HEK293 (cell line): ENCODE data around the gene FAH.

Experiments
- CTCF ChIA-PET: fragments of 350-600 bp; formaldehyde crosslinking; extraction: SDS; loops from one replicate; lab custom pipeline; 2021; ENCODE audit warnings: antibody characterized with exemption; lab: Yijun Ruan, JAX
- POLR2A ChIA-PET: fragments of 300-600 bp; formaldehyde crosslinking; extraction: SDS; loops from one replicate; lab custom pipeline; 2020; ENCODE audit warnings: antibody characterized with exemption, inconsistent platforms; lab: Yijun Ruan, JAX
- H3K27ac ChIP-seq: fragments of 200-500 bp; sonication (Bioruptor generic); 2 replicates; pipeline ENCODE4 v1.5.1; 2014; ENCODE audit warnings: low read depth, low read length, control low read depth, inconsistent platforms; ENCODE audit errors: extremely low read depth
- H3K36me3 ChIP-seq, 2 experiments: fragments of 200-500 bp in 1 of 2; sonication (Bioruptor generic) in 1 of 2; 1 replicate in 1 of 2; 2 replicates in 1 of 2; pipeline ENCODE4 v1.5.1; 2014 to 2017; ENCODE audit warnings: inconsistent platforms in 2 of 2, low read length in 2 of 2; ENCODE audit not compliant: control insufficient read depth in 2 of 2, insufficient read depth in 1 of 2
- H3K4me1 ChIP-seq: fragments of 200-500 bp; sonication (Bioruptor generic); 2 replicates; pipeline ENCODE4 v1.5.1; 2014; ENCODE audit warnings: mild to moderate bottlenecking, low read length, inconsistent platforms; ENCODE audit not compliant: control insufficient read depth, insufficient read depth
- H3K4me3 ChIP-seq: 2 replicates; pipeline ENCODE4 v1.5.1; 2011; ENCODE audit warnings: low read depth, mild to moderate bottlenecking, control low read depth, low read length, moderate library complexity
- H3K9me3 ChIP-seq: fragments of 200-500 bp; sonication (Bioruptor generic); 2 replicates; pipeline ENCODE4 v1.5.1; 2014; ENCODE audit warnings: low read depth, low read length, inconsistent platforms; ENCODE audit not compliant: control insufficient read depth, insufficient read depth
- GFI1B ChIP-seq: fragments of 450-650 bp; formaldehyde crosslinking; IDR thresholded peaks from 2 replicates; pipeline ENCODE4 v1.5.1; 2016; ENCODE audit warnings: missing biosample characterization, missing genetic modification characterization
- KLF7 ChIP-seq: fragments of 450-650 bp; formaldehyde crosslinking; IDR thresholded peaks from 2 replicates; pipeline ENCODE4 v1.5.1; 2016; ENCODE audit warnings: missing biosample characterization, missing genetic modification characterization, borderline replicate concordance
- PRDM1 ChIP-seq: fragments of 450-650 bp; formaldehyde crosslinking; IDR thresholded peaks from 2 replicates; pipeline ENCODE4; 2016; ENCODE audit warnings: missing biosample characterization, missing genetic modification characterization
- PRDM6 ChIP-seq: fragments of 450-650 bp; formaldehyde crosslinking; IDR thresholded peaks from 2 replicates; pipeline ENCODE4 v1.5.1; 2017; ENCODE audit warnings: missing biosample characterization, missing genetic modification characterization
- RBAK ChIP-seq: fragments of 450-650 bp; formaldehyde crosslinking; IDR thresholded peaks from 2 replicates; pipeline ENCODE4 v1.5.1; 2016; ENCODE audit warnings: missing biosample characterization, missing genetic modification characterization
- ZBTB17 ChIP-seq: fragments of 450-650 bp; formaldehyde crosslinking; IDR thresholded peaks from 2 replicates; pipeline ENCODE4 v1.5.1; 2016; ENCODE audit warnings: missing biosample characterization, missing genetic modification characterization
- ZBTB6 ChIP-seq: fragments of 450-650 bp; formaldehyde crosslinking; IDR thresholded peaks from 2 replicates; pipeline ENCODE4 v1.5.1; 2017; ENCODE audit warnings: missing biosample characterization, missing genetic modification characterization
- ZFHX2 ChIP-seq: fragments of 450-650 bp; formaldehyde crosslinking; conservative IDR thresholded peaks from 2 replicates; pipeline ENCODE4 v1.5.1; 2016; ENCODE audit warnings: missing biosample characterization, missing genetic modification characterization
- ZNF112 ChIP-seq: fragments of 450-650 bp; formaldehyde crosslinking; IDR thresholded peaks from 2 replicates; pipeline ENCODE4 v1.5.0; 2017; ENCODE audit warnings: missing biosample characterization, missing genetic modification characterization
- ZNF2 ChIP-seq: fragments of 450-650 bp; formaldehyde crosslinking; IDR thresholded peaks from 2 replicates; pipeline ENCODE4 v1.5.1; 2016; ENCODE audit warnings: missing biosample characterization, missing genetic modification characterization
- ZNF211 ChIP-seq: fragments of 450-650 bp; formaldehyde crosslinking; IDR thresholded peaks from 2 replicates; pipeline ENCODE4 v1.5.1; 2016; ENCODE audit warnings: low read depth, missing biosample characterization, missing genetic modification characterization
- ZNF221 ChIP-seq: fragments of 450-650 bp; formaldehyde crosslinking; IDR thresholded peaks from 2 replicates; pipeline ENCODE4 v1.5.1; 2017; ENCODE audit warnings: missing biosample characterization, missing genetic modification characterization, borderline replicate concordance
- ZNF223 ChIP-seq: fragments of 450-650 bp; formaldehyde crosslinking; IDR thresholded peaks from 2 replicates; pipeline ENCODE4 v1.5.1; 2016; ENCODE audit warnings: missing biosample characterization, missing genetic modification characterization
- ZNF354C ChIP-seq: fragments of 450-650 bp; formaldehyde crosslinking; IDR thresholded peaks from 2 replicates; pipeline ENCODE4 v1.5.1; 2016; ENCODE audit warnings: missing biosample characterization, missing genetic modification characterization, low read depth, borderline replicate concordance
- ZNF366 ChIP-seq: fragments of 450-650 bp; formaldehyde crosslinking; conservative IDR thresholded peaks from 2 replicates; pipeline ENCODE4 v1.5.1; 2016; ENCODE audit warnings: missing biosample characterization, missing genetic modification characterization
- ZNF404 ChIP-seq: fragments of 450-650 bp; formaldehyde crosslinking; IDR thresholded peaks from 2 replicates; pipeline ENCODE4 v1.5.1; 2017; ENCODE audit warnings: missing biosample characterization, missing genetic modification characterization
- ZNF530 ChIP-seq: fragments of 450-650 bp; formaldehyde crosslinking; IDR thresholded peaks from 2 replicates; pipeline ENCODE4 v1.5.1; 2016; ENCODE audit warnings: low read depth, missing biosample characterization, missing genetic modification characterization
- ZNF768 ChIP-seq: fragments of 450-650 bp; formaldehyde crosslinking; IDR thresholded peaks from 2 replicates; pipeline ENCODE4 v1.5.1; 2018; ENCODE audit warnings: missing biosample characterization, mild to moderate bottlenecking, missing genetic modification characterization
- ZSCAN30 ChIP-seq: fragments of 450-650 bp; IDR thresholded peaks from 2 replicates; pipeline ENCODE4 v1.5.1; 2018; ENCODE audit warnings: missing biosample characterization, mild to moderate bottlenecking, missing genetic modification characterization, moderate library complexity

FAH gene

GRCh38 chr15:80142646-80143045 lies 10.2 kb upstream of the FAH start:
- ChIA-PET POLR2A (no interaction called here), CTCF (no interaction called here)
- no peaks in the 10 kb centered on the region for H3K9me3 ChIP-seq
- H3K27ac ChIP-seq = no peak overlapping the region
- TF ChIP-seq ZNF112 (tag by site-specific recombination) (no peak), ZNF354C (no peak), ZFHX2 (tag by site-specific recombination) (no peak), ZNF530 (tag by site-specific recombination) (no peak), ZNF221 (tag by site-specific recombination) (no peak), RBAK (tag by site-specific recombination) (no peak), ZBTB17 (tag by site-specific recombination) (no peak)
- peaks cover 0 to 7% of the 10 kb centered on the region in 2 experiments; a peak in 1 of 3 replicates for H3K36me3 ChIP-seq
- no peaks in the 10 kb centered on the region for H3K4me1 ChIP-seq
- no peak overlapping the region for H3K4me3 ChIP-seq

- CTCF ChIA-PET = interaction anchor here (0.5 to 0.7 kb wide), 3 partner anchors 71 to 813 kb away, joined by 3 to 4 read pairs (median 3); no protein-coding TSS in a partner anchor
Observed at GRCh38 chr15:80151148-80151547, 1.7 kb upstream of the FAH start.

GRCh38 chr15:80151576-80151975 lies 1.2 kb upstream of the FAH start:
- Histone ChIP-seq H3K36me3 (no peaks in the 10 kb centered on the region), H3K4me3 (no peak overlapping the region), H3K9me3 (no peaks in the 10 kb centered on the region), H3K4me1 (0 out of 2 replicates have a peak, but pooled peaks cover 3% of the 10 kb centered on the region)
- CTCF ChIA-PET = interaction anchor here (0.5 to 0.7 kb wide), 3 partner anchors 13 to 195 kb away, joined by 3 to 4 read pairs (median 3); no protein-coding TSS in a partner anchor
- no peak for TF ChIP-seq ZBTB6 (tag by site-specific recombination)
- TF ChIP-seq ZNF768 (tag by site-specific recombination) = no peak
- no peak for TF ChIP-seq ZNF211
- no peak for TF ChIP-seq KLF7 (tag by site-specific recombination)
- peak; percentile 46 for TF ChIP-seq ZNF366 (tag by site-specific recombination)
- no peak for TF ChIP-seq GFI1B (tag by site-specific recombination)
- peak; percentile 67 for TF ChIP-seq PRDM1 (tag by site-specific recombination)
- TF ChIP-seq ZNF404 (tag by site-specific recombination) = no peak
- no peak for TF ChIP-seq ZSCAN30 (tag by site-specific recombination)
- TF ChIP-seq, all 188 proteins: peak for 2
- POLR2A ChIA-PET = interaction anchor here (1.2 to 1.6 kb wide), 2 partner anchors 91 to 228 kb away, joined by 5 to 7 read pairs; no protein-coding TSS in a partner anchor
- no peak overlapping the region for H3K27ac ChIP-seq

More at GRCh38 chr15:80151148-80151547, 1.7 kb upstream of the FAH start:
- Histone ChIP-seq H3K9me3 (no peaks in the 10 kb centered on the region), H3K36me3 (no peaks in the 10 kb centered on the region), H3K4me3 (no peak overlapping the region), H3K27ac (no peak overlapping the region), H3K4me1 (0 out of 2 replicates have a peak, but pooled peaks cover 3% of the 10 kb centered on the region)
- TF ChIP-seq ZNF2 (no peak), ZNF223 (tag by site-specific recombination) (no peak), ZNF530 (tag by site-specific recombination) (no peak), PRDM6 (no peak)
- POLR2A ChIA-PET = no interaction called here
